Lower leg skin (tissue), 4 donors: Measurements from ENCODE around the gene CFAP58. TPM values are rescaled to one million over a fixed set of nuclear protein-coding genes. Genes with fewer than 3 reads are reported as not detected.
"Not testable (repeated sequence)": the region's sequence is repeated elsewhere in the genome, so short reads cannot be mapped to it uniquely, and the experiment has no call there.

Experiments used
- DNase-seq, 2 donors: peaks; one replicate each; pipeline ENCODE4 v3.0.0-alpha.2; 2019; ENCODE audit warnings: low spot score in 2 of 2
- H3K4me3 ChIP-seq: fragments of 200-600 bp; sonication (generic); 2 replicates; pipeline ENCODE4 v1.5.1; 2017; ENCODE audit warnings: mild to moderate bottlenecking, low read depth; ENCODE audit not compliant: poor library complexity, severe bottlenecking
- POLR2A ChIP-seq, 2 donors: fragments of 450-650 bp; IDR thresholded peaks; one replicate each; pipeline ENCODE4 v1.6.1; 2016 to 2017; ENCODE audit warnings: antibody characterized with exemption in 2 of 2, mild to moderate bottlenecking in 1 of 2, moderate library complexity in 1 of 2
- WGBS, 2 donors: methylation state at CpG; one replicate each; pipeline ENCODE4 v1.1.5; 2018; 5-methylcytosine and 5-hydroxymethylcytosine counted together
- intact Hi-C: fragments of 100-400 bp; cut with DNase I; formaldehyde crosslinking; loops from one replicate; pipeline ENCODE4 v1.15.0; 2023; ENCODE audit warnings: low total_unique reads
- total RNA-seq, 4 donors: library from RNA; depleted of rRNA; stranded (reverse); fragments of >200 nt; gene quantifications; one replicate each; pipeline ENCODE4 v1.1.0, GENCODE V29; 2016
- TF ChIP-seq, protein P1 (sequence below), 3 donors: fragments of 450-650 bp; IDR thresholded peaks; one replicate each; pipeline ENCODE4 v1.5.1; 2016; ENCODE audit warnings: antibody characterized with exemption in 3 of 3, mild to moderate bottlenecking in 3 of 3, moderate library complexity in 2 of 3

CFAP58 gene
- total RNA-seq, 4 donors from 2014 or later = 0.42 to 0.55 (median 0.44) TPM; not detected in 1

- TF ChIP-seq POLR2A (IDR thresholded peaks at IDR 0.05) = no peak
- TF ChIP-seq, protein P1, sequence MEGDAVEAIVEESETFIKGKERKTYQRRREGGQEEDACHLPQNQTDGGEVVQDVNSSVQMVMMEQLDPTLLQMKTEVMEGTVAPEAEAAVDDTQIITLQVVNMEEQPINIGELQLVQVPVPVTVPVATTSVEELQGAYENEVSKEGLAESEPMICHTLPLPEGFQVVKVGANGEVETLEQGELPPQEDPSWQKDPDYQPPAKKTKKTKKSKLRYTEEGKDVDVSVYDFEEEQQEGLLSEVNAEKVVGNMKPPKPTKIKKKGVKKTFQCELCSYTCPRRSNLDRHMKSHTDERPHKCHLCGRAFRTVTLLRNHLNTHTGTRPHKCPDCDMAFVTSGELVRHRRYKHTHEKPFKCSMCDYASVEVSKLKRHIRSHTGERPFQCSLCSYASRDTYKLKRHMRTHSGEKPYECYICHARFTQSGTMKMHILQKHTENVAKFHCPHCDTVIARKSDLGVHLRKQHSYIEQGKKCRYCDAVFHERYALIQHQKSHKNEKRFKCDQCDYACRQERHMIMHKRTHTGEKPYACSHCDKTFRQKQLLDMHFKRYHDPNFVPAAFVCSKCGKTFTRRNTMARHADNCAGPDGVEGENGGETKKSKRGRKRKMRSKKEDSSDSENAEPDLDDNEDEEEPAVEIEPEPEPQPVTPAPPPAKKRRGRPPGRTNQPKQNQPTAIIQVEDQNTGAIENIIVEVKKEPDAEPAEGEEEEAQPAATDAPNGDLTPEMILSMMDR (IDR thresholded peaks at IDR 0.05) = no peak
- intact Hi-C loops = no loop called here
These were observed 97.3 kb downstream of the CFAP58 start for GRCh38 chr10:104450954-104451353.

GRCh38 chr10:104452977-104453376 lies 99.3 kb downstream of the CFAP58 start:
- intact Hi-C loops = no loop called here
- WGBS, 2 donors = 52 to 61% methylated on average over 3 of the region's 3 CpGs
- no peak overlapping the region for H3K4me3 ChIP-seq
- TF ChIP-seq, protein P1 (IDR thresholded peaks at IDR 0.05) = no peak
- TF ChIP-seq POLR2A (IDR thresholded peaks at IDR 0.05) = no peak
- DNase-seq = no peak

More at GRCh38 chr10:104450954-104451353, 97.3 kb downstream of the CFAP58 start:
- no peak overlapping the region for H3K4me3 ChIP-seq
- no peak for DNase-seq
- WGBS, 2 donors = 56 to 58% methylated on average over 5 of the region's 5 CpGs

DNA sequence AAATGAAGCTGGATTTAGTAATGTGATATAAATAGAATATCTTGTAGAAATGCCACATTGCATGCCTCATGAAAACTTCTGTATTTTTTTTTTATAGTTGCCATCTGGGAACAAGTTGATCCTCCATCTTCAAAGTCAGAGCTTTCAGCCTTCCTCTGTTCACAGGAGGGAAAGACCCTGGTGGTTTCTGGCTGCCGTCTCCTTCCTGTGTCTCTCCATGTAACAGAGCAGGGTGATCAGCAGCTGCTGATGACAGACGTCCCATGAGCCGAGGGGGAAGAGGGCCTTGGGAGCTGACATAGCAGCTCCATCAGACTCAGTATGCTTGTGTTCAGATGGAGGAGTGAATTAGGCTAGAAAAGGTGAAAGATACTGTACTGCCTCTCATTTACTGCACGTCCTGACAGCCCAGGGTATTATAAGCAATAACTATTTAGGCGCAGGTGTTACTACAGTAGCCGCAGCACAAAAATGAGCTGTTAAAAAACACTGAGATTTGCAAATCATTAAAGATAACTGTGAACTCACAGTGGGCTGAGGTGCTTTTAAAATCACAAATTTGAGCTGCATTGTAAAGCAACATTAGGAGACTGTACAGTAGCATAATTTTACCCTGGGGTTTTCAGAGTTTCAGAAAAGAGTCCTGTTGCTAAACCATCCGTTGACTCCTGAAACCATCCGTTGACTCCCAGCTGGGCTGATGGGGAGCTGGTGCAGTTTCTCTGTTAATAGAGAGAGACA lies 103.3 kb downstream of the CFAP58 start:
- no peak overlapping the region for H3K4me3 ChIP-seq
- TF ChIP-seq POLR2A (IDR thresholded peaks at IDR 0.05) = no peak
- TF ChIP-seq, protein P1 (IDR thresholded peaks at IDR 0.05) = no peak
- no peak for DNase-seq
- intact Hi-C loops = no loop called here
- WGBS, 2 donors = 51 to 56% methylated on average over 8 of the region's 8 CpGs

GRCh38 chr10:104457543-104457828 lies 103.9 kb downstream of the CFAP58 start:
- H3K4me3 ChIP-seq = no peak overlapping the region
- WGBS, 2 donors = 85 to 87% methylated on average over 3 of the region's 3 CpGs
- intact Hi-C loops = no loop called here
- no peak for DNase-seq
- no peak for TF ChIP-seq POLR2A (IDR thresholded peaks at IDR 0.05)
- TF ChIP-seq, protein P1 (IDR thresholded peaks at IDR 0.05) = no peak

- H3K4me3 ChIP-seq, intact Hi-C loops, DNase-seq: not testable (repeated sequence)
These were observed 111.9 kb downstream of the CFAP58 start for GRCh38 chr10:104465575-104465974.

GRCh38 chr10:104468818-104469217 lies 115.2 kb downstream of the CFAP58 start:
- 83 to 89% methylated on average over 2 of the region's 2 CpGs for WGBS, 2 donors
- intact Hi-C loops, DNase-seq, H3K4me3 ChIP-seq: not testable (repeated sequence)

GRCh38 chr10:104472505-104472904 lies 118.9 kb downstream of the CFAP58 start:
- 95 to 100% methylated on average over 1 of the region's 1 CpG for WGBS, 2 donors
- intact Hi-C loops = no loop called here
- H3K4me3 ChIP-seq = no peak overlapping the region
- no peak for DNase-seq
- TF ChIP-seq, protein P1 (IDR thresholded peaks at IDR 0.05) = no peak
- TF ChIP-seq POLR2A (IDR thresholded peaks at IDR 0.05) = no peak
